PFSK-1 (cell line): ENCODE measurements around the gene ZSCAN16.

Experiments
- POLR2AphosphoS5 ChIP-seq: IDR thresholded peaks from 2 replicates; pipeline ENCODE4 v1.6.1; 2012; ENCODE audit warnings: low read depth, mild to moderate bottlenecking, control low read depth, low read length, moderate library complexity
- REST ChIP-seq, 2 experiments: IDR thresholded peaks; 2 replicates each; pipeline versions ENCODE4 v1.6.1 to v1.8.0; 2011 to 2012; ENCODE audit warnings: low read depth in 2 of 2, low read length in 2 of 2, control low read depth in 1 of 2, inconsistent platforms in 1 of 2, mild to moderate bottlenecking in 1 of 2, moderate library complexity in 1 of 2; ENCODE audit not compliant: insufficient read depth in 1 of 2
- SIN3A ChIP-seq: IDR thresholded peaks from 2 replicates; pipeline ENCODE4 v1.6.1; 2012; ENCODE audit warnings: mild to moderate bottlenecking, low read length, moderate library complexity, borderline replicate concordance; ENCODE audit not compliant: insufficient read depth
- TAF1 ChIP-seq: IDR thresholded peaks from 2 replicates; pipeline ENCODE4 v1.6.1; 2012; ENCODE audit warnings: low read length, control low read depth, borderline replicate concordance; ENCODE audit not compliant: insufficient read depth

- TF ChIP-seq POLR2AphosphoS5 (peak; percentile 83), TAF1 (peak; percentile 39; the same call in 1 of the 2 replicates), SIN3A (no peak), REST (IDR thresholded peaks at IDR 0.05; ENCODE audit: insufficient read depth in 1 of 2, low read depth in 2 of 2, low read length in 2 of 2) (no peak)
Measured at GRCh38 chr6:28161410-28162079, 37.1 kb downstream of the ZSCAN16 start.
